HepG2 (cell line): ENCODE results near the gene ATP11A. TPM values are rescaled to one million over a fixed set of nuclear protein-coding genes. Genes with fewer than 3 reads are reported as not detected.

ENCODE experiments used
- GABPA ChIP-seq, 2 experiments: IDR thresholded peaks; 2 replicates each; pipeline ENCODE4 v1.6.1; 2011 to 2016; ENCODE audit warnings: low read depth in 2 of 2, low read length in 1 of 2, missing biosample characterization in 1 of 2, missing genetic modification characterization in 1 of 2
- GABPB1 ChIP-seq: IDR thresholded peaks from 2 replicates; pipeline ENCODE4 v1.6.1; 2016; ENCODE audit warnings: mild to moderate bottlenecking, missing genetic modification reagents, moderate library complexity, missing compliant biosample characterization
- HNF4G ChIP-seq, 2 experiments: sonication (generic) in 1 of 2; formaldehyde crosslinking in 1 of 2; IDR thresholded peaks; 2 replicates each; pipeline versions ENCODE4 v1.4.0 to v1.6.1; 2011 to 2020; ENCODE audit warnings: borderline replicate concordance in 2 of 2, low read depth in 2 of 2, mild to moderate bottlenecking in 2 of 2, low read length in 1 of 2, missing genetic modification reagents in 1 of 2, moderate library complexity in 1 of 2
- PHF20 ChIP-seq: sonication (generic); formaldehyde crosslinking; IDR thresholded peaks from 2 replicates; pipeline ENCODE4 v1.5.0; 2020; ENCODE audit warnings: mild to moderate bottlenecking, missing genetic modification reagents
- SIN3B ChIP-seq: fragments of 150-350 bp; IDR thresholded peaks from 2 replicates; pipeline ENCODE4 v1.6.1; 2014; ENCODE audit warnings: low read length
- SMC3 ChIP-seq: IDR thresholded peaks from 2 replicates; pipeline ENCODE4 v1.6.1; 2011; ENCODE audit warnings: low read length, improper control_type of control experiment
- TRIM24 ChIP-seq: sonication (generic); formaldehyde crosslinking; IDR thresholded peaks from 2 replicates; pipeline ENCODE4 v1.8.0; 2022; ENCODE audit warnings: mild to moderate bottlenecking, missing genetic modification reagents
- ZNF558 ChIP-seq: sonication (generic); formaldehyde crosslinking; IDR thresholded peaks from 2 replicates; pipeline ENCODE4 v1.9.0; 2022; ENCODE audit warnings: mild to moderate bottlenecking, missing genetic modification reagents, borderline replicate concordance
- polyA plus RNA-seq, 8 experiments: library from polyadenylated mRNA; depleted of rRNA in 3 of 8; stranded (reverse) in 7 of 8; unstranded in 1 of 8; fragments of >200 nt; fragmentation: Illumina TruSeq in 4 of 8; extraction: Trizol in 4 of 8; gene quantifications; 2 replicates each; pipeline versions ENCODE4 v1.2.1 to v1.2.3, GENCODE V29; 2011 to 2016; ENCODE audit warnings: low read depth in 4 of 8, missing spikeins in 1 of 8, mixed read lengths in 1 of 8; ENCODE audit not compliant: insufficient read depth in 1 of 8
- total RNA-seq, 5 experiments: library from RNA; depleted of rRNA; stranded (reverse); fragments of >200 nt; fragmentation: Illumina TruSeq; extraction: Trizol; gene quantifications; 2 replicates each; pipeline ENCODE4 v1.2.3, GENCODE V29; 2016; ENCODE audit warnings: low read depth in 1 of 5
- TF ChIP-seq, protein P1 (sequence below), 2 experiments: sonication (generic) in 1 of 2; formaldehyde crosslinking in 1 of 2; IDR thresholded peaks; 2 replicates each; pipeline versions ENCODE4 v1.4.0 to v1.6.1; 2016 to 2020; ENCODE audit warnings: borderline replicate concordance in 1 of 2, low read depth in 1 of 2, mild to moderate bottlenecking in 1 of 2, missing genetic modification reagents in 1 of 2
- TF ChIP-seq, protein P2 (sequence below), 2 experiments: sonication (generic) in 1 of 2; formaldehyde crosslinking in 1 of 2; IDR thresholded peaks; 2 replicates each; pipeline versions ENCODE4 v1.6.1 to v1.9.0; 2014 to 2022; ENCODE audit warnings: antibody characterized with exemption in 1 of 2, borderline replicate concordance in 1 of 2, inconsistent platforms in 1 of 2, low read depth in 1 of 2, missing genetic modification reagents in 1 of 2
- TF ChIP-seq, protein P3 (sequence below): sonication (generic); formaldehyde crosslinking; IDR thresholded peaks from 2 replicates; pipeline ENCODE4 v1.8.0; 2022; ENCODE audit warnings: mild to moderate bottlenecking, missing genetic modification reagents, borderline replicate concordance
- TF ChIP-seq, protein P4 (sequence below): IDR thresholded peaks from 2 replicates; pipeline ENCODE4 v1.6.1; 2016

The ATP11A gene
- total and polyA plus RNA-seq, 2 of the 13 experiments (the other 11 are each of a cell fraction or from before 2014, with no cell fraction given), result 18.4 to 20.1 TPM

DNA sequence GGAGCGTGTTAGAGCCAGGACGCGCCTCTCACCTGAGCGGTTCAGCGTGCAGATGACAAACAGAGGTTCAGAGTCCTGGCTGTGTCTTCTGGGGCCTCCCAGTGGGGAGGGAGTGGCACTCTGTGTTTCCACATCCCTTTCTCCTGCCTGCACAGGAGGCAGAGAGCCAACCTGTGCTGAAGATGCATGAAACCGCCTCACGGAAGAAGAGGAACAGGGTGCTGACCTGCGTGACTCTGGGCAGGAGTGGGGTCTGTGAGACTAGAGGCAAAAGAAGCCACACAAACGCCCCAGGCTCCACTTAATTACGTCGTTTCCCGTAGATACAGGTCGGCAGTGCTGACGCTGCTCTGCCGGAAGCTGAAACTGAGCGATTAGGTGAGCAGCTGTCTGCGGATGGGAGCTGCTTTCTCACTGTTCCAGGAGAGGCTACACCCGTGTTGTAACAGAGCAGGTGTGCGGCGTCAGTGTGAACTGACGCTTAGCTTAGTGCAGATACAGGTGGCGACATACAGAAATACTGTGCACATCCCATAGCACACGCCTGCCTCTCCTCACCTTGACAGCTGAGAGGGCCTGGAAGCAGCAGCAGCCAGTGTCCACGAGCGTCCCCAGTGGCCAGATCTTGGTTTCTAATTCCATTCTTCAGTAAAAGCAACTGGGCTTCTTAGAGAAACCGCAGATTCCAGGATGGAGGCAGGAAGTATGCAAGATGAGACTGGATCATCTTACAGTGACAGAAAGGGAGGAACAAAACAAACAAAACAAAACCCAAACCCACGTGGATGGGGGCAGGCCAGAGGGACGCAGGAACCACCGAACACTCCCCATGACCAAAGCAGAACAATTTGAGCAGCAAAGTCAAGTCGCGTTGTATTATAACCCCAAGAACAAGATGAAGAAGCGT, 241.4 kb downstream of the ATP11A start (continued):
- TF ChIP-seq, protein P1, sequence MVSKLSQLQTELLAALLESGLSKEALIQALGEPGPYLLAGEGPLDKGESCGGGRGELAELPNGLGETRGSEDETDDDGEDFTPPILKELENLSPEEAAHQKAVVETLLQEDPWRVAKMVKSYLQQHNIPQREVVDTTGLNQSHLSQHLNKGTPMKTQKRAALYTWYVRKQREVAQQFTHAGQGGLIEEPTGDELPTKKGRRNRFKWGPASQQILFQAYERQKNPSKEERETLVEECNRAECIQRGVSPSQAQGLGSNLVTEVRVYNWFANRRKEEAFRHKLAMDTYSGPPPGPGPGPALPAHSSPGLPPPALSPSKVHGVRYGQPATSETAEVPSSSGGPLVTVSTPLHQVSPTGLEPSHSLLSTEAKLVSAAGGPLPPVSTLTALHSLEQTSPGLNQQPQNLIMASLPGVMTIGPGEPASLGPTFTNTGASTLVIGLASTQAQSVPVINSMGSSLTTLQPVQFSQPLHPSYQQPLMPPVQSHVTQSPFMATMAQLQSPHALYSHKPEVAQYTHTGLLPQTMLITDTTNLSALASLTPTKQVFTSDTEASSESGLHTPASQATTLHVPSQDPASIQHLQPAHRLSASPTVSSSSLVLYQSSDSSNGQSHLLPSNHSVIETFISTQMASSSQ (IDR thresholded peaks at IDR 0.05; ENCODE audit: low read depth), result no peak
- TF ChIP-seq, protein P1 (CRISPR knock-in tag; IDR thresholded peaks at IDR 0.05; ENCODE audit: borderline replicate concordance), result no peak
- TF ChIP-seq ZNF558 (CRISPR knock-in tag), result no peak
- TF ChIP-seq PHF20 (CRISPR knock-in tag), result no peak
- TF ChIP-seq, protein P2, sequence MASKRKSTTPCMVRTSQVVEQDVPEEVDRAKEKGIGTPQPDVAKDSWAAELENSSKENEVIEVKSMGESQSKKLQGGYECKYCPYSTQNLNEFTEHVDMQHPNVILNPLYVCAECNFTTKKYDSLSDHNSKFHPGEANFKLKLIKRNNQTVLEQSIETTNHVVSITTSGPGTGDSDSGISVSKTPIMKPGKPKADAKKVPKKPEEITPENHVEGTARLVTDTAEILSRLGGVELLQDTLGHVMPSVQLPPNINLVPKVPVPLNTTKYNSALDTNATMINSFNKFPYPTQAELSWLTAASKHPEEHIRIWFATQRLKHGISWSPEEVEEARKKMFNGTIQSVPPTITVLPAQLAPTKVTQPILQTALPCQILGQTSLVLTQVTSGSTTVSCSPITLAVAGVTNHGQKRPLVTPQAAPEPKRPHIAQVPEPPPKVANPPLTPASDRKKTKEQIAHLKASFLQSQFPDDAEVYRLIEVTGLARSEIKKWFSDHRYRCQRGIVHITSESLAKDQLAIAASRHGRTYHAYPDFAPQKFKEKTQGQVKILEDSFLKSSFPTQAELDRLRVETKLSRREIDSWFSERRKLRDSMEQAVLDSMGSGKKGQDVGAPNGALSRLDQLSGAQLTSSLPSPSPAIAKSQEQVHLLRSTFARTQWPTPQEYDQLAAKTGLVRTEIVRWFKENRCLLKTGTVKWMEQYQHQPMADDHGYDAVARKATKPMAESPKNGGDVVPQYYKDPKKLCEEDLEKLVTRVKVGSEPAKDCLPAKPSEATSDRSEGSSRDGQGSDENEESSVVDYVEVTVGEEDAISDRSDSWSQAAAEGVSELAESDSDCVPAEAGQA (IDR thresholded peaks at IDR 0.05; ENCODE audit: low read depth), result peak; percentile 28; the same call in 1 of the 2 replicates
- TF ChIP-seq, protein P2 (CRISPR knock-in tag; IDR thresholded peaks at IDR 0.05; ENCODE audit: borderline replicate concordance), result no peak
- TF ChIP-seq SMC3, result peak; percentile 31; the same call in 1 of the 2 replicates
- TF ChIP-seq GABPA (IDR thresholded peaks at IDR 0.05; ENCODE audit: low read depth, low read length), result 0 out of 2 replicates have a peak, but pooled peaks have one; percentile 19
- no peak; the same call in 1 of the 2 replicates for TF ChIP-seq GABPA (CRISPR knock-in tag; IDR thresholded peaks at IDR 0.05; ENCODE audit: low read depth)
- TF ChIP-seq, protein P3, sequence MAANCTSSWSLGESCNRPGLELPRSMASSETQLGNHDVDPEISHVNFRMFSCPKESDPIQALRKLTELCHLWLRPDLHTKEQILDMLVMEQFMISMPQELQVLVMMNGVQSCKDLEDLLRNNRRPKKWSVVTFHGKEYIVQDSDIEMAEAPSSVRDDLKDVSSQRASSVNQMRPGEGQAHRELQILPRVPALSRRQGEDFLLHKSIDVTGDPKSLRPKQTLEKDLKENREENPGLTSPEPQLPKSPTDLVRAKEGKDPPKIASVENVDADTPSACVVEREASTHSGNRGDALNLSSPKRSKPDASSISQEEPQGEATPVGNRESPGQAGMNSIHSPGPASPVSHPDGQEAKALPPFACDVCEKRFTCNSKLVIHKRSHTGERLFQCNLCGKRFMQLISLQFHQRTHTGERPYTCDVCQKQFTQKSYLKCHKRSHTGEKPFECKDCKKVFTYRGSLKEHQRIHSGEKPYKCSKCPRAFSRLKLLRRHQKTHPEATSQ (CRISPR knock-in tag), result no peak
- no peak for TF ChIP-seq TRIM24
- no peak for TF ChIP-seq SIN3B
- TF ChIP-seq, protein P4, sequence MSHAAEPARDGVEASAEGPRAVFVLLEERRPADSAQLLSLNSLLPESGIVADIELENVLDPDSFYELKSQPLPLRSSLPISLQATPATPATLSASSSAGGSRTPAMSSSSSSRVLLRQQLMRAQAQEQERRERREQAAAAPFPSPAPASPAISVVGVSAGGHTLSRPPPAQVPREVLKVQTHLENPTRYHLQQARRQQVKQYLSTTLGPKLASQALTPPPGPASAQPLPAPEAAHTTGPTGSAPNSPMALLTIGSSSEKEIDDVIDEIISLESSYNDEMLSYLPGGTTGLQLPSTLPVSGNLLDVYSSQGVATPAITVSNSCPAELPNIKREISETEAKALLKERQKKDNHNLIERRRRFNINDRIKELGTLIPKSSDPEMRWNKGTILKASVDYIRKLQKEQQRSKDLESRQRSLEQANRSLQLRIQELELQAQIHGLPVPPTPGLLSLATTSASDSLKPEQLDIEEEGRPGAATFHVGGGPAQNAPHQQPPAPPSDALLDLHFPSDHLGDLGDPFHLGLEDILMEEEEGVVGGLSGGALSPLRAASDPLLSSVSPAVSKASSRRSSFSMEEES (CRISPR knock-in tag), result no peak
- TF ChIP-seq HNF4G (IDR thresholded peaks at IDR 0.05; ENCODE audit: borderline replicate concordance, low read depth, low read length), result 0 out of 2 replicates have a peak, but pooled peaks have one; percentile 17
- TF ChIP-seq HNF4G (CRISPR knock-in tag; IDR thresholded peaks at IDR 0.05; ENCODE audit: borderline replicate concordance, low read depth), result no peak
- TF ChIP-seq GABPB1 (CRISPR knock-in tag), result peak; percentile 67
